Cardiac muscle cell (in vitro differentiated cells and primary cell): ENCODE results near the gene MC2R. TPM values are rescaled to one million over a fixed set of nuclear protein-coding genes. Genes with fewer than 3 reads are reported as not detected.

Experiments
- DNase-seq, 2 donors: peaks; one replicate each; pipeline versions ENCODE4 v3.0.0 to v3.0.0-alpha.2; 2010 to 2017; ENCODE audit warnings: low read depth in 1 of 2, low spot score in 1 of 2
- H3K27ac ChIP-seq: fragments of 200-600 bp; sonication (generic); 2 replicates; pipeline ENCODE4 v1.5.1; 2016
- H3K27me3 ChIP-seq: fragments of 200-600 bp; sonication (generic); 2 replicates; pipeline ENCODE4 v1.6.0; 2016; ENCODE audit warnings: control low read depth
- H3K36me3 ChIP-seq: fragments of 200-600 bp; sonication (generic); 2 replicates; pipeline ENCODE4 v1.5.1; 2016; ENCODE audit warnings: control low read depth
- H3K4me1 ChIP-seq: fragments of 200-600 bp; sonication (generic); 2 replicates; pipeline ENCODE4 v1.8.1; 2017; ENCODE audit warnings: low read depth, mild to moderate bottlenecking, mixed run types
- H3K4me3 ChIP-seq: fragments of 200-600 bp; sonication (generic); 2 replicates; pipeline ENCODE4 v1.5.1; 2016; ENCODE audit warnings: mild to moderate bottlenecking
- H3K9me3 ChIP-seq: fragments of 200-600 bp; sonication (generic); 2 replicates; pipeline ENCODE4 v1.5.1; 2017; ENCODE audit warnings: low read depth, mild to moderate bottlenecking, control low read depth
- polyA plus RNA-seq: library from polyadenylated mRNA; unstranded; fragments of >200 nt; fragmentation: Nextera tagmentation; extraction: Ambion mirVana; gene quantifications from 2 replicates; pipeline ENCODE4 v1.2.1, GENCODE V29; 2016
- total RNA-seq: library from RNA; depleted of rRNA; stranded (reverse); fragments of >200 nt; gene quantifications from 2 replicates; pipeline ENCODE4 v1.2.3, GENCODE V29; 2016
- TF ChIP-seq, protein P1 (sequence below): IDR thresholded peaks from 2 replicates; pipeline ENCODE4 v1.5.1; 2012; ENCODE audit warnings: low read depth, mild to moderate bottlenecking, low read length

The MC2R gene
- total and polyA plus RNA-seq, 2 experiments from 2014 or later = not detected

DNA sequence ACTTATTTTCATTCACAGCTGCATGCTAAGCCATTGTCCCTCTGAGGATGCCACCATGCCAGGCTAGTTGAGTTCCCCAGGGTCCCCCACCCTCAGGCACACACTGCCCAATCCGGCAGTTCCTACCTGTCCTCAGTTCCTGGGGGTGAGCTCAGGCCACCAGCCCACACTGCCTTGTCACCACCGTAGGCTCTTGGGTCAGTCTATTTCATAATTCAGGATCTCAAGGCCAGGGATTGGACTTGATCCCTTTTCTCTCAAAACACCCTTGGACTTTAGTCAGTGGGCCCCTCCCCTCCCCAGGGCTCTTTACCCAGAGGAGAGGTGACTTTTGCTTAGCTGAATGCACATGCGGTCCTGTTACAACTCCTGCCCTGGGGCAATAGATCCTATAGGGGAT is 18.7 kb upstream of the MC2R start:
- no peak for DNase-seq
- Histone ChIP-seq H3K9me3 (no peaks in the 10 kb centered on the region), H3K27ac (no peak overlapping the region), H3K4me3 (no peak overlapping the region), H3K27me3 (no peaks in the 10 kb centered on the region), H3K4me1 (no peaks in the 10 kb centered on the region), H3K36me3 (no peaks in the 10 kb centered on the region)
- TF ChIP-seq, protein P1, sequence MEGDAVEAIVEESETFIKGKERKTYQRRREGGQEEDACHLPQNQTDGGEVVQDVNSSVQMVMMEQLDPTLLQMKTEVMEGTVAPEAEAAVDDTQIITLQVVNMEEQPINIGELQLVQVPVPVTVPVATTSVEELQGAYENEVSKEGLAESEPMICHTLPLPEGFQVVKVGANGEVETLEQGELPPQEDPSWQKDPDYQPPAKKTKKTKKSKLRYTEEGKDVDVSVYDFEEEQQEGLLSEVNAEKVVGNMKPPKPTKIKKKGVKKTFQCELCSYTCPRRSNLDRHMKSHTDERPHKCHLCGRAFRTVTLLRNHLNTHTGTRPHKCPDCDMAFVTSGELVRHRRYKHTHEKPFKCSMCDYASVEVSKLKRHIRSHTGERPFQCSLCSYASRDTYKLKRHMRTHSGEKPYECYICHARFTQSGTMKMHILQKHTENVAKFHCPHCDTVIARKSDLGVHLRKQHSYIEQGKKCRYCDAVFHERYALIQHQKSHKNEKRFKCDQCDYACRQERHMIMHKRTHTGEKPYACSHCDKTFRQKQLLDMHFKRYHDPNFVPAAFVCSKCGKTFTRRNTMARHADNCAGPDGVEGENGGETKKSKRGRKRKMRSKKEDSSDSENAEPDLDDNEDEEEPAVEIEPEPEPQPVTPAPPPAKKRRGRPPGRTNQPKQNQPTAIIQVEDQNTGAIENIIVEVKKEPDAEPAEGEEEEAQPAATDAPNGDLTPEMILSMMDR = no peak

GRCh38 chr18:13932285-13933025 is 17.1 kb upstream of the MC2R start:
- H3K4me3 ChIP-seq = no peak overlapping the region
- TF ChIP-seq, protein P1 = no peak
- H3K36me3 ChIP-seq = no peaks in the 10 kb centered on the region
- no peaks in the 10 kb centered on the region for H3K9me3 ChIP-seq
- H3K27ac ChIP-seq = no peak overlapping the region
- no peaks in the 10 kb centered on the region for H3K27me3 ChIP-seq
- H3K4me1 ChIP-seq = no peaks in the 10 kb centered on the region
- DNase-seq = no peak

DNA sequence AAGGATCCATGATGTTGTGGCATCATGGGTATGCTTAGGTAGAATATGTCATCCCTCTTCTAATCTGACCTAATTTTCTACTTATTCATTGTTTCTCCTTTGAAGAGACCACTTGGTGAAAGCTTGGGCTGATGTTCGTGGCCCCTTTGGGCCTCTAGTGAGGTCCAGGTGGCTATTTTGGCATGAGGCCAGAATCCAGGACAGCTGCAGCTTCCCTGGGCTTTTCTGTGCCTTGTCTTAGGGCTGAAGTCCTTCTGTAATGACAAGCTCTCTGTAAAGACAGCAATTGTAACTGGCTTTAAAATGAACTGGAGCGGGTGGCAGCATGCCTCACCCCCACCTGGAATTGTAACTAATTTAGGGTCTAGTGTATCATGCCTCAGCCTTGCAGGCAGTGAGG is 15.6 kb upstream of the MC2R start:
- no peaks in the 10 kb centered on the region for H3K27me3 ChIP-seq
- no peaks in the 10 kb centered on the region for H3K9me3 ChIP-seq
- no peak overlapping the region for H3K4me3 ChIP-seq
- no peaks in the 10 kb centered on the region for H3K36me3 ChIP-seq
- H3K4me1 ChIP-seq = no peaks in the 10 kb centered on the region
- DNase-seq = no peak
- no peak overlapping the region for H3K27ac ChIP-seq
- TF ChIP-seq, protein P1 = no peak

- peaks cover 5% of the 10 kb centered on the region for H3K27me3 ChIP-seq
- TF ChIP-seq, protein P1 = no peak
- no peaks in the 10 kb centered on the region for H3K4me1 ChIP-seq
- no peaks in the 10 kb centered on the region for H3K36me3 ChIP-seq
- no peak overlapping the region for H3K4me3 ChIP-seq
- H3K9me3 ChIP-seq = no peaks in the 10 kb centered on the region
- H3K27ac ChIP-seq = no peak overlapping the region
- no peak for DNase-seq
These were observed 7.9 kb upstream of the MC2R start for GRCh38 chr18:13923221-13923620.

DNA sequence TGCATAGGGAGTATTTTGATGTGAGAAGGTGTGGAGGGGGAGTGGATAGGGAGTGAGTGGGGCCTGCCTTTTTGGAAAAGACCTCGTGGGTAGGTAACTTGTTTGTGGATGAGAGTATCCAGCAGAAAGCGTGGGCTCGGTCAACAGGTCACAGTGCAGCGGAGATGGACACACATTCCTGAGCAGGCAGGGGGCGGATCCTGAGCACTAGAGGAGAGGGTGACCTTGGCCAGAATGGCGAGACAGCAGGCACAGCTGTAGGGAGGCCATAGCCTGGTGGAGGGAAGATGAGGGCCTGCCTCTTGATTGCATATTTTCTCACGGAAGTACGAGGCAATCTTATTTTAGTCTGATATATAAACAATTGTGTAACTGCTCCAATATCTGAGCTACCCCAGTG is 3.6 kb upstream of the MC2R start:
- no peaks in the 10 kb centered on the region for H3K4me1 ChIP-seq
- TF ChIP-seq, protein P1 = no peak
- H3K27me3 ChIP-seq = peaks cover 5% of the 10 kb centered on the region
- DNase-seq = no peak
- H3K36me3 ChIP-seq = no peaks in the 10 kb centered on the region
- no peaks in the 10 kb centered on the region for H3K9me3 ChIP-seq
- no peak overlapping the region for H3K27ac ChIP-seq
- no peak overlapping the region for H3K4me3 ChIP-seq
